Neuronal stem cell (in vitro differentiated cells): ENCODE measurements around the gene MAP6.

Experiments
- DNase-seq: peaks from one replicate; pipeline ENCODE4 v3.0.0-alpha.2; 2013; ENCODE audit warnings: low spot score
- H2AFZ ChIP-seq: one replicate; pipeline ENCODE4 v1.6.1; 2013; ENCODE audit warnings: mild to moderate bottlenecking, low read length, inconsistent platforms
- H2AK5ac ChIP-seq: 2 replicates; pipeline ENCODE4 v1.6.1; 2013; ENCODE audit warnings: low read depth, mild to moderate bottlenecking, inconsistent platforms, low read length, moderate library complexity, mixed read lengths
- H2BK120ac ChIP-seq: 2 replicates; pipeline ENCODE4 v1.6.1; 2013; ENCODE audit warnings: low read depth, mild to moderate bottlenecking, inconsistent platforms, low read length, moderate library complexity, mixed read lengths
- H2BK12ac ChIP-seq: one replicate; pipeline ENCODE4 v1.6.1; 2013; ENCODE audit warnings: low read length, inconsistent platforms
- H2BK15ac ChIP-seq: 2 replicates; pipeline ENCODE4 v1.6.1; 2013; ENCODE audit warnings: mild to moderate bottlenecking, low read length, inconsistent platforms, mixed read lengths
- H2BK5ac ChIP-seq: one replicate; pipeline ENCODE4 v1.6.1; 2013; ENCODE audit warnings: inconsistent platforms, mild to moderate bottlenecking, low read length, moderate library complexity
- H3K14ac ChIP-seq: one replicate; pipeline ENCODE4 v1.6.1; 2013; ENCODE audit warnings: low read length, inconsistent platforms
- H3K18ac ChIP-seq: 2 replicates; pipeline ENCODE4 v1.6.1; 2013; ENCODE audit warnings: low read length, inconsistent platforms
- H3K23ac ChIP-seq: 2 replicates; pipeline ENCODE4 v1.6.1; 2013; ENCODE audit warnings: low read depth, mild to moderate bottlenecking, mixed read lengths, low read length, inconsistent platforms; ENCODE audit not compliant: poor library complexity
- H3K27ac ChIP-seq: replicated peaks from 3 replicates; pipeline ENCODE4 v1.5.1; 2013; ENCODE audit warnings: low read length, inconsistent platforms
- H3K27me3 ChIP-seq, 3 experiments: 2 replicates each; pipeline ENCODE4 v1.6.1; 2013; ENCODE audit warnings: low read length in 3 of 3, mild to moderate bottlenecking in 2 of 3, inconsistent platforms in 1 of 3, low read depth in 1 of 3, mixed read lengths in 1 of 3, moderate library complexity in 1 of 3; ENCODE audit not compliant: control insufficient read depth in 3 of 3, insufficient read depth in 3 of 3
- H3K36me3 ChIP-seq, 2 donors: replicated peaks in 1 of 2; 2 replicates each; pipeline ENCODE4 v1.6.1; 2013; ENCODE audit warnings: low read length in 2 of 2; ENCODE audit not compliant: control insufficient read depth in 2 of 2, insufficient read depth in 2 of 2
- H3K4ac ChIP-seq: 2 replicates; pipeline ENCODE4 v1.6.1; 2013; ENCODE audit warnings: inconsistent platforms, mild to moderate bottlenecking, low read length, moderate library complexity
- H3K4me1 ChIP-seq, 2 donors: 1 replicate in 1 of 2; 2 replicates in 1 of 2; pipeline ENCODE4 v1.6.1; 2013; ENCODE audit warnings: low read length in 2 of 2, low read depth in 1 of 2; ENCODE audit not compliant: control insufficient read depth in 2 of 2, insufficient read depth in 1 of 2
- H3K4me2 ChIP-seq: one replicate; pipeline ENCODE4 v1.6.1; 2013; ENCODE audit warnings: mild to moderate bottlenecking, low read length, inconsistent platforms; ENCODE audit not compliant: insufficient read depth, poor library complexity, severe bottlenecking
- H3K4me3 ChIP-seq, 2 donors: 2 replicates each; pipeline ENCODE4 v1.5.1; 2013; ENCODE audit warnings: low read length in 2 of 2, mild to moderate bottlenecking in 2 of 2, inconsistent platforms in 1 of 2, moderate library complexity in 1 of 2
- H3K79me1 ChIP-seq: one replicate; pipeline ENCODE4 v1.6.1; 2013; ENCODE audit warnings: low read depth, mild to moderate bottlenecking, inconsistent platforms, low read length, moderate library complexity
- H3K9ac ChIP-seq: one replicate; pipeline ENCODE4 v1.6.1; 2013; ENCODE audit warnings: mild to moderate bottlenecking, low read depth, low read length, inconsistent platforms; ENCODE audit not compliant: poor library complexity
- H3K9me3 ChIP-seq, 2 donors: replicated peaks in 1 of 2; 2 replicates each; pipeline versions ENCODE3 to v1.6.1; 2013; ENCODE audit warnings: low read length in 2 of 2, mild to moderate bottlenecking in 2 of 2, inconsistent platforms in 1 of 2, low read depth in 1 of 2, mixed read lengths in 1 of 2, moderate library complexity in 1 of 2; ENCODE audit not compliant: control insufficient read depth in 2 of 2, insufficient read depth in 1 of 2
- H4K8ac ChIP-seq: one replicate; pipeline ENCODE4 v1.6.1; 2013; ENCODE audit warnings: low read depth, mild to moderate bottlenecking, inconsistent platforms, low read length, moderate library complexity
- H4K91ac ChIP-seq: one replicate; pipeline ENCODE4 v1.6.1; 2013; ENCODE audit warnings: low read length, low read depth, mild to moderate bottlenecking, inconsistent platforms; ENCODE audit not compliant: poor library complexity
- WGBS, 2 donors: extraction: QIAGEN DNeasy Blood & Tissue Kit; methylation state at CpG; one replicate each; pipeline ENCODE4 v1.1.7; 2013; ENCODE audit warnings: missing lambda C conversion rate in 2 of 2, mixed read lengths in 1 of 2; ENCODE audit not compliant: insufficient read length in 2 of 2, insufficient replicate concordance in 1 of 2; ENCODE audit errors: extremely low coverage in 2 of 2; 5-methylcytosine and 5-hydroxymethylcytosine counted together

Gene MAP6

GRCh38 chr11:75677909-75678308 lies 9.1 kb upstream of the MAP6 start:
- Histone ChIP-seq H2AFZ (no peak overlapping the region), H3K14ac (no peak overlapping the region), H3K36me3 (no peaks in the 10 kb centered on the region), H3K4me2 (no peak overlapping the region), H3K9ac (no peak overlapping the region), H3K4me3 (peak overlapping the region in 1 of 2 donors; percentile 52), H2AK5ac (peak overlapping the region; percentile 19), H4K8ac (no peak overlapping the region), H3K27ac (no peak overlapping the region), H4K91ac (no peak overlapping the region), H3K18ac (peak overlapping the region; percentile 58), H3K4ac (no peak overlapping the region), H2BK120ac (no peak overlapping the region), H3K79me1 (no peaks in the 10 kb centered on the region), H2BK12ac (no peak overlapping the region), H3K27me3 (peaks cover 0 to 3% (median 0%) of the 10 kb centered on the region in 3 experiments), H2BK15ac (no peak overlapping the region), H3K23ac (no peak overlapping the region), H2BK5ac (no peak overlapping the region), H3K9me3 (peaks cover 2 to 4% of the 10 kb centered on the region in 2 donors), H3K4me1 (no peaks in the 10 kb centered on the region)
- no peak for DNase-seq
- WGBS, 2 donors = no CpG with 5 or more reads among the region's 12 CpGs

DNA sequence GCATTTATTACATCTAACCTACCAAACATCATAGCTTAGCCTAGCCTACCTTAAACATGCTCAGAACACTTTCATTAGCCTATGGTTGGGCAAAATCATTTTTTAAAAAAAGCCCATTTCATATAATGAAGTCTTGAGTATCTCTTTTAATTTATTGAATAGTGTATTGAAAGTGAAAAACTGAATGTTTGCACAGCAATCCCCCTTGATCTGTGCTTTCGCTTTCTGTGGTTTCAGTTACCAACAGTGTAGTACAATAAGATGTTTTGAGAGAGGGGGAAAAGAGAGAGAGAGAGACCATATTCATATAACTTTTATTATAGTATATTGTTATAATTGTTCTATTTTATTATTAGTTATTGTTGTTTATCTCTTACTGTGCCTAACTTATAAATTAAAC lies 8.4 kb upstream of the MAP6 start:
- Histone ChIP-seq H3K79me1 (no peaks in the 10 kb centered on the region), H2BK5ac (no peak overlapping the region), H4K91ac (no peak overlapping the region), H2BK120ac (no peak overlapping the region), H3K36me3 (no peaks in the 10 kb centered on the region), H3K14ac (no peak overlapping the region), H3K9ac (no peak overlapping the region), H4K8ac (no peak overlapping the region), H2AFZ (no peak overlapping the region), H3K4me1 (no peaks in the 10 kb centered on the region), H2AK5ac (no peak overlapping the region), H3K27me3 (peaks cover 0 to 3% (median 0%) of the 10 kb centered on the region in 3 experiments), H3K23ac (no peak overlapping the region), H3K4me3 (no peak overlapping the region), H3K4me2 (no peak overlapping the region), H2BK15ac (no peak overlapping the region), H2BK12ac (no peak overlapping the region), H3K4ac (no peak overlapping the region), H3K9me3 (peaks cover 2 to 4% of the 10 kb centered on the region in 2 donors), H3K27ac (no peak overlapping the region), H3K18ac (no peak overlapping the region)
- no CpG with 5 or more reads among the region's 1 CpG for WGBS, 2 donors
- no peak for DNase-seq

GRCh38 chr11:75673977-75674582 lies 5.2 kb upstream of the MAP6 start:
- WGBS, 2 donors = no CpG with 5 or more reads among the region's 4 CpGs
- H3K14ac ChIP-seq = no peak overlapping the region
- DNase-seq = no peak
- H3K9me3 ChIP-seq = peaks cover 2 to 4% of the 10 kb centered on the region in 2 donors
- no peak overlapping the region for H3K4me3 ChIP-seq
- H4K91ac ChIP-seq = no peak overlapping the region
- H3K27ac ChIP-seq = no peak overlapping the region
- H3K27me3 ChIP-seq = peaks cover 0 to 21% (median 10%) of the 10 kb centered on the region in 3 experiments
- no peaks in the 10 kb centered on the region for H3K36me3 ChIP-seq
- H3K79me1 ChIP-seq = no peaks in the 10 kb centered on the region
- no peak overlapping the region for H3K4ac ChIP-seq
- H3K23ac ChIP-seq = no peak overlapping the region
- H2BK12ac ChIP-seq = no peak overlapping the region
- no peak overlapping the region for H2BK5ac ChIP-seq
- H3K4me1 ChIP-seq = peaks cover 0 to under 1% of the 10 kb centered on the region in 2 donors
- no peak overlapping the region for H3K9ac ChIP-seq
- no peak overlapping the region for H3K18ac ChIP-seq
- H4K8ac ChIP-seq = no peak overlapping the region
- H3K4me2 ChIP-seq = no peak overlapping the region
- no peak overlapping the region for H2AK5ac ChIP-seq
- no peak overlapping the region for H2AFZ ChIP-seq
- no peak overlapping the region for H2BK120ac ChIP-seq
- H2BK15ac ChIP-seq = no peak overlapping the region

- peak overlapping the region; percentile 83 for H2BK5ac ChIP-seq
- H3K4ac ChIP-seq = no peak overlapping the region
- peak overlapping the region; percentile 92 for H3K4me2 ChIP-seq
- H3K14ac ChIP-seq = no peak overlapping the region
- H3K23ac ChIP-seq = peak overlapping the region; percentile 48
- no peak overlapping the region for H4K8ac ChIP-seq
- H3K4me3 ChIP-seq = peak overlapping the region; percentile 68 to 85
- peaks cover 0 to 5% of the 10 kb centered on the region in 2 donors for H3K36me3 ChIP-seq
- no peak overlapping the region for H3K27ac ChIP-seq
- peak overlapping the region; percentile 94 for H3K18ac ChIP-seq
- H3K9ac ChIP-seq = peak overlapping the region; percentile 24
- no CpG with 5 or more reads among the region's 73 CpGs for WGBS, 2 donors
- peak overlapping the region; percentile 42 for H2BK15ac ChIP-seq
- no peak overlapping the region for H2BK120ac ChIP-seq
- no peaks in the 10 kb centered on the region for H3K79me1 ChIP-seq
- H3K27me3 ChIP-seq = peaks cover 0 to 19% (median 18%) of the 10 kb centered on the region in 3 experiments
- peak overlapping the region; percentile 98 for H2AFZ ChIP-seq
- no peak overlapping the region for H2AK5ac ChIP-seq
- H3K4me1 ChIP-seq = peaks cover 12 to 30% of the 10 kb centered on the region in 2 donors
- no peak overlapping the region for H2BK12ac ChIP-seq
- no peaks in the 10 kb centered on the region for H3K9me3 ChIP-seq
- DNase-seq = peak; percentile 80
- no peak overlapping the region for H4K91ac ChIP-seq
Observed at GRCh38 chr11:75667831-75668450, 897 bp downstream of the MAP6 start.
